K562 (cell line): ENCODE measurements around the gene TOMM40L. TPM values are rescaled to one million over a fixed set of nuclear protein-coding genes. Genes with fewer than 3 reads are reported as not detected.

ENCODE experiments used
- CBFA2T3 ChIP-seq: fragments of 450-650 bp; IDR thresholded peaks from 2 replicates; pipeline ENCODE4 v1.6.1; 2017
- FIP1L1 ChIP-seq: fragments of 200-400 bp; formaldehyde crosslinking; IDR thresholded peaks from 2 replicates; pipeline ENCODE4 v1.6.1; 2018; ENCODE audit warnings: mild to moderate bottlenecking, low read depth, low read length; ENCODE audit not compliant: poor library complexity, severe bottlenecking
- GTF2F1 ChIP-seq: IDR thresholded peaks from 2 replicates; pipeline ENCODE4 v1.6.1; 2011; ENCODE audit warnings: low read depth, low read length, improper control_type of control experiment
- HOMEZ ChIP-seq: fragments of 250-450 bp; sonication (Bioruptor Pico); IDR thresholded peaks from 2 replicates; pipeline ENCODE4 v1.4.0; 2020; ENCODE audit warnings: mild to moderate bottlenecking, moderate library complexity
- KLF1 ChIP-seq: fragments of 450-650 bp; IDR thresholded peaks from 2 replicates; pipeline ENCODE4 v1.6.1; 2016; ENCODE audit warnings: missing genetic modification characterization, missing compliant biosample characterization
- POU5F1 ChIP-seq: fragments of 150-350 bp; IDR thresholded peaks from 2 replicates; pipeline ENCODE4 v1.6.1; 2014; ENCODE audit warnings: borderline replicate concordance, low read length, low read depth, mild to moderate bottlenecking; ENCODE audit not compliant: partially characterized antibody
- PURB ChIP-seq: sonication (generic); formaldehyde crosslinking; IDR thresholded peaks from 2 replicates; pipeline ENCODE4 v1.9.0; 2021; ENCODE audit warnings: low read depth, mild to moderate bottlenecking, missing genetic modification reagents
- REST ChIP-seq, 2 experiments: fragments of 450-650 bp; formaldehyde crosslinking in 1 of 2; IDR thresholded peaks; 2 replicates each; pipeline versions ENCODE4 v1.4.0 to v1.6.1; 2014 to 2020; ENCODE audit warnings: mild to moderate bottlenecking in 2 of 2, borderline replicate concordance in 1 of 2, low read depth in 1 of 2
- SFPQ ChIP-seq: fragments of 200-400 bp; formaldehyde crosslinking; IDR thresholded peaks from 2 replicates; pipeline ENCODE4 v1.6.1; 2017; ENCODE audit warnings: mild to moderate bottlenecking, low read depth, low read length, moderate library complexity
- SMAD3 ChIP-seq: fragments of 450-650 bp; formaldehyde crosslinking; conservative IDR thresholded peaks from 2 replicates; pipeline ENCODE4 v1.4.0; 2020; ENCODE audit warnings: mild to moderate bottlenecking
- SNRNP70 ChIP-seq: fragments of 200-400 bp; formaldehyde crosslinking; optimal IDR thresholded peaks from 2 replicates; pipeline ENCODE3; 2017; ENCODE audit warnings: low read depth, low read length
- TEAD4 ChIP-seq, 2 experiments: sonication (generic) in 1 of 2; formaldehyde crosslinking in 1 of 2; IDR thresholded peaks; 2 replicates each; pipeline versions ENCODE4 v1.6.1 to v1.8.0; 2012 to 2022; ENCODE audit warnings: borderline replicate concordance in 1 of 2, inconsistent platforms in 1 of 2, low read length in 1 of 2, mild to moderate bottlenecking in 1 of 2, missing genetic modification reagents in 1 of 2
- THAP7 ChIP-seq: fragments of 250-450 bp; sonication (Bioruptor Pico); IDR thresholded peaks from 2 replicates; pipeline ENCODE4 v1.5.0; 2021
- ZKSCAN3 ChIP-seq: fragments of 250-450 bp; sonication (Bioruptor Pico); IDR thresholded peaks from 2 replicates; pipeline ENCODE4 v1.4.0; 2020
- ZNF41 ChIP-seq: fragments of 250-450 bp; sonication (Bioruptor Pico); conservative IDR thresholded peaks from 2 replicates; pipeline ENCODE4 v1.4.0; 2020; ENCODE audit warnings: mild to moderate bottlenecking
- polyA plus RNA-seq, 8 experiments: library from polyadenylated mRNA; depleted of rRNA in 4 of 8; stranded (reverse) in 5 of 8; unstranded in 3 of 8; fragments of >200 nt; fragmentation: Nextera tagmentation in 2 of 8; fragmentation: Illumina TruSeq in 1 of 8; extraction: Ambion mirVana in 2 of 8; extraction: Trizol in 1 of 8; gene quantifications; 2 replicates each; pipeline versions ENCODE4 v1.2.1 to v1.2.3, GENCODE V29; 2011 to 2014; ENCODE audit warnings: inconsistent platforms in 1 of 8, missing spikeins in 1 of 8
- total RNA-seq, 7 experiments: library from RNA; depleted of rRNA in 6 of 7; stranded (reverse); fragments of >200 nt in 6 of 7; fragmentation: Illumina TruSeq in 2 of 7; extraction: Trizol in 2 of 7; gene quantifications; 2 replicates each; pipeline versions ENCODE4 v1.2.1 to v1.2.3, GENCODE V29; 2011 to 2021; ENCODE audit warnings: low replicate concordance in 1 of 7

Gene TOMM40L
- total and polyA plus RNA-seq, 9 of the 15 experiments (the other 6 are each of a cell fraction or from before 2014, with no cell fraction given) = 9.6 to 33.6 (median 25.2) TPM

- peak; percentile 85 for TF ChIP-seq REST (IDR thresholded peaks at IDR 0.05; ENCODE audit: borderline replicate concordance)
- TF ChIP-seq REST (CRISPR knock-in tag; IDR thresholded peaks at IDR 0.05; ENCODE audit: low read depth) = no peak; the same call in 1 of the 2 replicates
- no peak for TF ChIP-seq GTF2F1
- no peak for TF ChIP-seq CBFA2T3
- no peak for TF ChIP-seq THAP7 (CRISPR knock-in tag)
- no peak for TF ChIP-seq SFPQ
- peak; percentile 36; the same call in 1 of the 2 replicates for TF ChIP-seq TEAD4 (IDR thresholded peaks at IDR 0.05; ENCODE audit: low read length)
- no peak for TF ChIP-seq TEAD4 (CRISPR knock-in tag; IDR thresholded peaks at IDR 0.05; ENCODE audit: borderline replicate concordance)
- no peak for TF ChIP-seq SMAD3
- TF ChIP-seq ZKSCAN3 (CRISPR knock-in tag) = no peak
- TF ChIP-seq FIP1L1 = no peak
- TF ChIP-seq PURB (CRISPR knock-in tag) = no peak
- no peak for TF ChIP-seq POU5F1
- no peak for TF ChIP-seq HOMEZ
- TF ChIP-seq ZNF41 (CRISPR knock-in tag) = no peak
- no peak for TF ChIP-seq KLF1 (tag)
- TF ChIP-seq SNRNP70 = no peak
These were observed 1.5 kb downstream of the TOMM40L start (continued) for GRCh38 chr1:161227196-161227871.
